Common myeloid progenitor, CD34-positive (primary cell): Measurements from ENCODE around the gene SEMA6B.

Experiments used
- CTCF ChIA-PET: fragments of 350-600 bp; sonication (Branson Sonifier 250); formaldehyde crosslinking; loops from one replicate; lab custom pipeline; 2021; ENCODE audit warnings: antibody characterized with exemption; lab: Charles Lee
- POLR2A ChIA-PET: fragments of 350-600 bp; sonication (Branson Sonifier 250); formaldehyde crosslinking; loops from one replicate; lab custom pipeline; 2021; ENCODE audit warnings: antibody characterized with exemption; lab: Charles Lee
- DNase-seq, 3 donors: peaks; one replicate each; pipeline versions ENCODE4 v3.0.0 to v3.0.0-alpha.2; 2013
- H3K27ac ChIP-seq, 2 experiments: 1 replicate in 1 of 2; 2 replicates in 1 of 2; pipeline ENCODE4 v1.7.0; 2013; ENCODE audit warnings: inconsistent platforms in 2 of 2, low read length in 2 of 2, mild to moderate bottlenecking in 2 of 2, low read depth in 1 of 2, moderate library complexity in 1 of 2; ENCODE audit not compliant: severe bottlenecking in 2 of 2, insufficient read depth in 1 of 2, poor library complexity in 1 of 2
- H3K27me3 ChIP-seq, 5 experiments: replicated peaks in 2 of 5; 1 replicate in 3 of 5; 2 replicates in 2 of 5; pipeline versions ENCODE4 v1.6.1 to v1.7.0; 2013; ENCODE audit warnings: low read length in 4 of 5, mild to moderate bottlenecking in 2 of 5, moderate library complexity in 2 of 5, inconsistent platforms in 1 of 5; ENCODE audit not compliant: insufficient read depth in 5 of 5, control insufficient read depth in 4 of 5
- H3K36me3 ChIP-seq, 4 experiments: 1 replicate in 2 of 4; 2 replicates in 2 of 4; pipeline versions ENCODE4 v1.6.1 to v1.7.0; 2013; ENCODE audit warnings: low read length in 3 of 4, control low read depth in 1 of 4, mild to moderate bottlenecking in 1 of 4; ENCODE audit not compliant: control insufficient read depth in 4 of 4, insufficient read depth in 4 of 4
- H3K4me1 ChIP-seq, 4 experiments: 1 replicate in 3 of 4; 2 replicates in 1 of 4; pipeline versions ENCODE4 v1.6.1 to v1.7.1; 2013; ENCODE audit warnings: low read length in 3 of 4, mild to moderate bottlenecking in 3 of 4, control low read depth in 1 of 4, inconsistent platforms in 1 of 4, moderate library complexity in 1 of 4; ENCODE audit not compliant: control insufficient read depth in 4 of 4, insufficient read depth in 4 of 4; ENCODE audit errors: control extremely low read depth in 1 of 4
- H3K4me3 ChIP-seq, 7 experiments: 1 replicate in 4 of 7; 2 replicates in 3 of 7; pipeline versions ENCODE4 v1.5.1 to v1.7.0; 2013; ENCODE audit warnings: mild to moderate bottlenecking in 7 of 7, low read length in 6 of 7, moderate library complexity in 6 of 7, inconsistent platforms in 2 of 7, low read depth in 2 of 7, control low read depth in 1 of 7; ENCODE audit not compliant: insufficient read depth in 4 of 7, control insufficient read depth in 1 of 7; ENCODE audit errors: extremely low read depth in 1 of 7
- H3K9me3 ChIP-seq, 5 experiments: 1 replicate in 4 of 5; 2 replicates in 1 of 5; pipeline versions ENCODE4 v1.6.1 to v1.7.1; 2013; ENCODE audit warnings: low read length in 4 of 5, mild to moderate bottlenecking in 2 of 5, inconsistent platforms in 1 of 5, low read depth in 1 of 5, moderate library complexity in 1 of 5; ENCODE audit not compliant: control insufficient read depth in 4 of 5, insufficient read depth in 2 of 5; ENCODE audit errors: control extremely low read depth in 1 of 5
- WGBS: methylation state at CpG from one replicate; pipeline ENCODE4 v1.1.5; 2013; ENCODE audit not compliant: insufficient coverage; 5-methylcytosine and 5-hydroxymethylcytosine counted together

SEMA6B gene

DNA sequence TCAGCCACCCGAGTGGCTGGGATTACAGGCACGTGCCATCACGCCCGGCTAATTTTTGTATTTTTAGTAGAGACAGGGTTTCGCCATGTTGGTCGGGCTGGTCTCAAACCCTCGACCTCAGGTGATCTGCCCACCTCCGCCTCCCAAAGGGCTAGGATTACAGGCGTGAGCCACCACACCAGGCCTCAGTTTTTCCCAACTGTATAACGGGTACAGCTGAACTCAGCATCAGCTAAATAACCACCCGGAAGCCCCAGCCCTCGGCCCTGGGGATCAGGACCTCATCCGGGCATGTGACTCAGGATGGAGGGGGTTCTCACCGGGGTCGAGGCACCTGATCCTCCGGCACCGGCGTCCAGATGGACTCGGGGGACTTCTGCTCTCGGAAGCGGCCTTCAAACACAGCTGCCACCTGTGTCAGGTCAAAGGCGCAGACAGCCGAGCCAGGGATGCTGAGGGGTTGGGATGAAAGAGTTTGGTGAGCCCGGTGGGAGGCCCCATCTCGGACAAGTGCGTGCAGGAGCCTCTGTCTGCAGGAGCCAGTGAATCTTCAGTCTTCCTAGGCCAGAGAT is 8.9 kb downstream of the SEMA6B start:
- H3K27ac ChIP-seq = no peak overlapping the region
- H3K4me3 ChIP-seq = no peak overlapping the region
- no peaks in the 10 kb centered on the region for H3K27me3 ChIP-seq
- H3K9me3 ChIP-seq = no peaks in the 10 kb centered on the region
- H3K36me3 ChIP-seq = no peaks in the 10 kb centered on the region
- ChIA-PET POLR2A (no interaction called here), CTCF (no interaction called here)
- H3K4me1 ChIP-seq = no peaks in the 10 kb centered on the region
- no peak for DNase-seq
- 96% methylated on average over 21 of the region's 26 CpGs for WGBS

DNA sequence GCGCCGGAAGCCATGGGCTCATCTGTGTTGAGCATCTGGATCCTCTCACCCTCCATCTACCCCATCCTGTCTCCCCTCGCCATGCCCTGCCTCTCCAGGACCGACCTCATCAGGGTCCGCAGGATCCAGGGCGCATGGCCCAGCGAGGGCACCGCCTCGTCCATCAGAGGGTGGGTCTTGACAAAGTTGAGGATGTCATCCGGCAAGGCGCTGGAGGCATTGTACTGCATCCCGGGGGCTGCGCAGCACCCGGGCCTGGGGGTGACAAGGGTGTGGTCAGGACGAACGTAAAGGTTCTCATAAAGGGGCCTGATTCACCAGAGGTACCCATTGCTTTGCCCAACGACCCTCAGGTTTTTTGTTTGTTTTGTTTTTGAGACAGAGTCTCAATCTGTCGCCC is 9.5 kb downstream of the SEMA6B start:
- no peak overlapping the region for H3K4me3 ChIP-seq
- no peak for DNase-seq
- no peaks in the 10 kb centered on the region for H3K27me3 ChIP-seq
- ChIA-PET CTCF (no interaction called here), POLR2A (no interaction called here)
- H3K36me3 ChIP-seq = no peaks in the 10 kb centered on the region
- 93% methylated on average over 16 of the region's 18 CpGs for WGBS
- H3K9me3 ChIP-seq = no peaks in the 10 kb centered on the region
- H3K27ac ChIP-seq = no peak overlapping the region
- no peaks in the 10 kb centered on the region for H3K4me1 ChIP-seq

DNA sequence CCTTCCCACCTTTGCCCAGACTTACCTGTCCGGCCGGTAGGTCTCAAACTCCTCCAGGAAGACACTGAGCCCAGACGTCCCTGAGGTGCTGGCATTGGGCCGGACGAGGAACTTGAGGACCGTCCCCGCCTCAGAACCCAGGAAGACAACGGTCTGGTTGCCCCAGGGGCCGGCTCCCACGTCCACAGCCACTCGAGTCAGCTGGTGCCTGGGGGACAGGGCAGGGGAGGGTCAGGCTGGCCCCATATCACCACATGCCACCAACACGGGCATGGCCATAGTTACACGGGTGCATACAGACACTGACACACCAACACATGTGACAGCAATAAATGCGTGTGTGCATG is 11.3 kb downstream of the SEMA6B start:
- POLR2A ChIA-PET = no interaction called here
- H3K36me3 ChIP-seq = no peaks in the 10 kb centered on the region
- H3K4me1 ChIP-seq = no peaks in the 10 kb centered on the region
- no peaks in the 10 kb centered on the region for H3K27me3 ChIP-seq
- no peak overlapping the region for H3K4me3 ChIP-seq
- H3K27ac ChIP-seq = no peak overlapping the region
- no peaks in the 10 kb centered on the region for H3K9me3 ChIP-seq
- no peak for DNase-seq
- CTCF ChIA-PET = interaction anchor here (0.7 to 1.2 kb wide), 3 partner anchors 13 to 25 kb away, joined by 3 to 4 read pairs (median 4); no protein-coding TSS in a partner anchor
- whole genome bisulfite sequencing = 89% methylated on average over 14 of the region's 14 CpGs

DNA sequence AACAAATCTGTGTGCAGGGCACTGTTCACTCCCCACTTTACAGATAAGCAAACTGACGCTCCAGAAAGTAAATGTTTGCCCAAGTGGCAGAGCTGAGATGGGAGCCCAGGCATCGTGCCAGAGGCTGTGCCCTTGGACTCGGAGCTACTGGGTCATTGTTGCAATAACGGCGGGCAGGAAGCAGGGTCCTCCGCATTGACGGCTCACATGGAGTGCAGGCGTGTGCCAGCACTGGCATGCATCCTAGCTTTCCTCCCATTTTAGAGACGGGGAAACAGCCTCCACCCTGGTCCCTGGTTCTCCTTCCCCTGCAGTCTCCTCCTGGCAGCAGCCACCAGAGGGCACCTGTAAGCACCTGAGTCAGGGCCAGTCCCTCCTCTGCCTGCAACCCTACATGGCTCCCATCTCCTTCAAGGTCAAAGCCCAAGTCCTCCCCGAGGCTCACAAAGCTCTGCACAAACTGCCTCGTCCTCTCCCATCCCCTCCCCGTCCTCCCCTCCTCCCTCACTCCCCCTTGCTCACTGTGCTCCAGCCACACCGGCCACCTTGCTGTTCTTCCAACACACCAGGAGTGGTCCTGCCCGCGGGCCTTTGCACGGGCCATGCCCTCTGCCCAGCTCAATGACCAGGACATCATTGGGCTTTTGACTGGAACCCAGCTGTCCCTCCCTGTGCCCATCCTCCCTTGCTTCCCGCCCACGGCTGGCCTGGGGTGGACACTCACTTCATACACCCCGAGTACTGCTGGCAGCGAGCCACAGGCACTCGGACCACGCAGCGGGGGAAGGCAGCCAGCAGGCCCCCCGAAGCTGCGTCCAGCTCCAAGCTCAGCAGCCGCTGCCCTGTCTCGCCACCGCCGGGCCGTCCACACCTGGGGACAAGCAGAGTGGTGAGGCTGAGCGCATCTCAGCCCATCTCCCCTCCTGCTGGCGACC is 11.9 kb downstream of the SEMA6B start:
- H3K36me3 ChIP-seq = no peaks in the 10 kb centered on the region
- ChIA-PET CTCF (interaction anchor here (0.6 to 1.2 kb wide), 5 partner anchors 12 to 142 kb away, joined by 3 to 4 read pairs (median 3); no protein-coding TSS in a partner anchor), POLR2A (no interaction called here)
- 92% methylated on average over 27 of the region's 32 CpGs for WGBS
- H3K27me3 ChIP-seq = no peaks in the 10 kb centered on the region
- H3K4me1 ChIP-seq = no peaks in the 10 kb centered on the region
- no peak for DNase-seq
- H3K27ac ChIP-seq = no peak overlapping the region
- H3K9me3 ChIP-seq = no peaks in the 10 kb centered on the region
- no peak overlapping the region for H3K4me3 ChIP-seq

DNA sequence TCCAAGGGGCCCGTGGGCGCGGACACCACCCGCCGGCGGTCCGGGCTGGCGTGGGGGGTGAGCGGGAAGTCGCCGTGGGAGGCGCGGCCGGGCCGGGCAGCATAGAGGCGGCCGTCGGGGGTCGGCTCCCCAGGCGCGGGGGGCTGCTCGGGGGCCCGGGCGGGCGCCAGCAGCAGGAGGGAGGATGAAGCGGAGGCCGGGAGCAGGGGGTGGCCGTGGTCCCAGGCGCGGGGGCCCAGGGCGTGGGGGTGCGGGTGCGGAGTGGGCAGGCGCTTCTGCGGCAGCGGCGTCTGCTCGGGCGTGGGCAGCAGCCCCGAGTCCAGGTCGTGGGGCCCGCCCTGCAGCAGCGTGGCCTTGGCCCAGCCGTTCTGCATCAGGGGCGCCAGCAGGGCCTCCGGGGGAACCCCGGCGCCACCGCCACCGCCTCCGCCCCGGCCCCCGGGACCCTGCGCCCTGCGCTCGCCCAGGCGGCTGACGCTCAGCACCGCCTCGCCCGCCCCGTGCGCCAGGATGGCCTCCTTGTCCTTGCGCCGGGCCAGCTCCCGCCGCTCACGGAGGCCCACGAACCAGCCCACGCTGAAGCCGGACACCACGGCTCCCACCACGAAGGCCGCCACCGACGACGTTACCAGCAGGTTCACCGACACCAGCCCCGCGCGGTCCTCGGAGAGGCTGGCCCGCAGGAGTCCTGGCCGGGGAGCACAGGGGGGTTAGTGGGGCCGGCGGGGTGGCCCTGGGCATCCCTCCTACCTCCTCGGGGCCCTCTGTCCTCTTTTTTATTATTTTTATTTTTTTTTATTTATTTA is 15.4 kb downstream of the SEMA6B start:
- no peaks in the 10 kb centered on the region for H3K9me3 ChIP-seq
- WGBS = 95% methylated on average over 58 of the region's 87 CpGs
- no peaks in the 10 kb centered on the region for H3K27me3 ChIP-seq
- POLR2A ChIA-PET = no interaction called here
- H3K4me3 ChIP-seq = no peak overlapping the region
- peaks cover 2 to 16% (median 9%) of the 10 kb centered on the region in 4 experiments for H3K4me1 ChIP-seq
- no peaks in the 10 kb centered on the region for H3K36me3 ChIP-seq
- no peak overlapping the region for H3K27ac ChIP-seq
- no peak for DNase-seq
- CTCF ChIA-PET = interaction anchor here (1.1 kb wide), 2 partner anchors 12 to 29 kb away, joined by 3 read pairs; no protein-coding TSS in a partner anchor

DNA sequence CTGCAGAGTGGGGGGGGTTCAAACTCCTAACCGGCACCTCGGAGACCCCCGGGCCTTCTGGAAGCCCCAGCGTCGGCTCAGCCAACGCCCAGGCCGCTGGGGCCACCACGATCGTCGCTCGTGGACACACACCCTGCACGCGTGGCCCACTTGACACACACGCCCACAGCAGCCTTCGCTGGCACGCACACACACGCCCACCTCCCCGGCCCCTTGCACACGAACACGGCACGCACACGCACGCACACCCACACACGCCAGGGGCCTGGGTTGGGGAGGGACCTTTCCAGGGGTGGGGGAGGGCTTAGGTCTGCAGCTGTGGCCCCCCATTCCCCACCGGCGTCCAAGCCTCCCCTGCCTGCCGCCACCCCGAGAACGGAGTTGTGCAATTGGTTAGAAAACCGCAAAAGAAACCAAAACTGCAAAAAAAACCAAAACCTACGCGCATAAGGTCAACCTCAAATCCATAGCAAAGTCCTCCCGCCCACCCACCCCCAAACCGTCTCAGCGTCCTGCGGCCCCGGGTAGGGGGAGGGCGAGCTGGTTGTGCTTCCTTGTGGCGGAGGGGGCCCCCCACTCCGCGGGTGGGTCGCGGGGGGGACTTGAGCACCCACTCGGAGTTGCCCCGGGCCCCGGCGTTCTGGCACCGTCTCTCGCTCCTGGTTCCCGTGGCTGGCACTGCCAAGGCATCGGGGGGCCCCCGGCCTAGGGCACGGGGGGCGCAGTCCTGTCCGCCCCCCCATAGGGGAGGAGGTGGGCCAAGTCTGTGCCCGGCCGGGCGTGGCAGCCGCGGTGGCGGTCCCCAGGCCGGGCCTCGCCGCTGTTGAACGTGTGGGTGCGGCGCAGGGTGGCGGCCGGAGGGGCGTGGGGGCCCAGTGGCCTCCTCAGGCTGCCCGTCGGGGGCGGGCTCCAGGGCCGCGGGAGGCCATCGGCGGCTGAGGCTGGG is 16.3 kb downstream of the SEMA6B start:
- Histone ChIP-seq H3K9me3 (no peaks in the 10 kb centered on the region), H3K36me3 (no peaks in the 10 kb centered on the region), H3K27ac (no peak overlapping the region), H3K27me3 (no peaks in the 10 kb centered on the region), H3K4me3 (no peak overlapping the region), H3K4me1 (peaks cover 2 to 16% (median 9%) of the 10 kb centered on the region in 4 experiments)
- WGBS = 83% methylated on average over 50 of the region's 77 CpGs
- ChIA-PET POLR2A (no interaction called here), CTCF (no interaction called here)
- DNase-seq = peak in 2 of 3 donors; percentile 45 to 46
